ENCODE data around the gene PDE6A.

PDE6A gene

GRCh38 chr5:149924486-149924885 lies 20.1 kb downstream of the PDE6A start:
- no peak for DNase-seq

- no peak for DNase-seq
These were observed 21.6 kb downstream of the PDE6A start for GRCh38 chr5:149922950-149923349.

DNA sequence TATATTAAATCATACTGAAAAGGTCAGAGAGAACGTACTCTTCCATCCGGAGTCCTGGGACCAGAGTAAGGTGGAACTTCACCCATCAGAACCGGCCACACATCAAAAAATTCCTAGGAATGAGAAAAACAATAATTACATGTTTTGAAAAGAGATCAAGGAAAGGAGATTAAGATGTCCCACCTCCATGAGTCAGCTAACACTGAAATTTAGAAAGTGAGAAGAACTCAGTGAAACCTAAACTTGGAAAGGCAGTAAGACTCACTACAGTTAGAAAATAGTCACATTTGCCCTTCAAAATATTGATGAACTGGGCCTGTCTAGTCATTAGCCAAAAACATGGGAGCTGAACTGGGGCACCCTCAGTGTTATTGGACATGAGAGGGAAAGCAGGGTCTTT lies 23.0 kb downstream of the PDE6A start:
- DNase-seq, result no peak

DNA sequence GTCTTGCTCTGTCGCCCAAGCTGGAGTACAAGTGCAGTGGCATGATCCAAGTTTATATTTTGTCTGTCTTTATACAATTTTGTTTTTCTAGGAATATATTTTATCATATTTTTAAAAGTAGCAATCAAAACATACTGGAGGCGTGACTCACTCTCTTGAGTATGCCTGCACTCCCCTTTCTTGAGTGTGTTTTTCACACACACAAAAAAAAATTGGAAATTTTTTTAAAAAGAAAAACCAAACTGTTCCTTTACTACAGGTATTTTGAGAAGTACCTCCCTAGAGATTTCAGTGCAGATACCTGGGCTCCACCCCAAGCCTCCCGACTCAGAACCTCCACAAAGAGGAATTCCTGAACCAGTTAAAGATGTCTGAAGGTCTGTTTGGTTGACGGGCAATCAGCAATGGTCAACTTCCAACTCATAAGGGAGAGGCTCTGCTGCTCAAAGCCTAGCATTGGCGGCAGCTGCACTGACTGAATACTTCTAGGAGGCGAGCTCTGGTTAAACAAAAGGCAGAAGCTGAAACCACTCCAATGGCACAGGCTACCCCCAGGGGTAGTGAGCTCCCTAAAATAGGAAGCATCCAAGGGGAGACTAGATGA lies 27.4 kb downstream of the PDE6A start:
- no peak for DNase-seq

- no peak for DNase-seq
These were observed 28.1 kb downstream of the PDE6A start for GRCh38 chr5:149916334-149917072.

- no peak for DNase-seq
These were observed 29.0 kb downstream of the PDE6A start for GRCh38 chr5:149915392-149916260.

GRCh38 chr5:149913436-149914419 lies 30.9 kb downstream of the PDE6A start:
- DNase-seq, result no peak

- no peak for DNase-seq
These were observed 32.2 kb downstream of the PDE6A start for GRCh38 chr5:149912226-149912871.

DNA sequence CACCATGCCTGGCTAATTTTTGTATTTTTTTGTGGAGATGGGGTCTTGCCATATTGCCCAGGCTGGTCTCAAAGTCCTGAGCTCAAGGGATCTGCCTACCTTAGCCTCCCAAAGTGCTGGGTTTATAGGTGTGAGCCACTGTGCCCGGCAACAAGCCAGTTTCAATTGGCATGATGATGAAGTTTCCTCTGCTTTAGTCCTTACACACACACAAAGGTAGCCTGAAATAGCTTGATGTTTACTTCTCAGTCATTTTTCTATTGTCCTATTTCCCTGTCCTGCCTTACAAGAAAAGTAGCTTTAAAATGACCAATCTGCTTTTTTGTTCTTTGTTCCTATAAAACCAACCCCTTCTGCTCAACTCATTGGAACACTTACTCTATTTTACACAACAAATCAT lies 33.6 kb downstream of the PDE6A start:
- no peak for DNase-seq

DNA sequence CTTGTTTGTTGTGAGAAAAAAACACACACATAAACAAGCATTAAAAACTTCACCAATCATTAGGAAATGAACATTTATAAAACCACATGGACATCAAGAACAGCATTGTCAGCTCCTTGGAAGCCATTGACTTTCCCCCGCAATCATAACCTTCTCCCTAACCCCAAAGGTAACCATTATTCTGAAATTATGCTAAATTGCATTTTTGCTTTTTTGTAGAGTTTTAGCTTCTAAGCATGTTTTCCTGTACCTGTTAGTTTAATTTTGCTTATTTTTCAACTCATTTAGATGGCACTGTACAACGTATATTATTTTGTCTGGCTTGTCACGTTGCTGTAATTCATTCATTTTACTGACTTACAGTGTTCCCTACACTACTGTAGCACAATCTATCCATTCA lies 36.8 kb downstream of the PDE6A start:
- no peak for DNase-seq

DNA sequence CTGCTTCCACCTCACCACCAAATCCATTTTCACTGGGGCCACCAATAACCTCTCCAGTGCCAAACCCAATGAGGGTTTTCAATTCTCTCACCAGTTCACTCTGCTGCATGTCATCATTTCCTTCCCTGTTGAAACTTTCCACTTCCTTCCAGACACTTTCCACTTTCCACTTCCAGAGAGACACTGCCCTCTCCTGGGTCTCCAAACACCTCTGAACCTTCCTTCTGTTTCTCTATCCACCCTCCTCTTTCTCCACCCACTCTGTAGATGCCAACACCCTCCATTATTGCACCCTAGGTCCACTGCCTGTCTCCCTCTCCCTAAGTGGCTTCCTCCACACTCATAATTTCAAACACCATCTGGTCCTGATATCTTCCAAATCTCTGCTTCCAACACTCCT lies 39.6 kb downstream of the PDE6A start:
- no peak for DNase-seq

DNA sequence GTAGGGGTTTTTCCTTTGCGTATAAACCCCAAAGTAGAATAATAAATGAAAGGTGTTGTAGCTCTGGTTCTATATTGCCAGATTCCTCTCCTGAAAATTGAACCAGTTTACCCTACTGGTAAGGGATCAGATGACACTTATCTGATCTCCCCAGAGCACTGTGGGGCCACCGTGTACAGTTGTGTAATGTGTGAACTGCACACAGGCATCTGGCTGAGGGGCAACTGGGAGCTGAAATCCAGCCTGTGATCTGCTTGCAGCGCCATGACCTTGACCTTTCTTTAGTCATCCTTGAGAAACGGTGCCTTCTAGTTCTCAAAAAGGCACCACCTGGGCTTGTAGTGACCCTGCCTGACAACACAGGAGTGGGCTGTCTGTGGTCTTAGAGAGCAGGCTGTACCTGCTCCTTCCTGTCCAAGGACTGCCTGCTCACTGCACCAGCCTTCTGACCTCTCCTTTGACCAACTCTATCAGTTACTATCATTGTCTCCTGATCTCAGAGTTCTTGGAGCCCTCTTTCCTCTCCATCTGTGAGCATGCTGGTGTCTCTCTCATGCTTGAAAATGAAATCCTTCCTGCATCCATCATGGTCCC lies 40.2 kb downstream of the PDE6A start:
- DNase-seq, result no peak

DNA sequence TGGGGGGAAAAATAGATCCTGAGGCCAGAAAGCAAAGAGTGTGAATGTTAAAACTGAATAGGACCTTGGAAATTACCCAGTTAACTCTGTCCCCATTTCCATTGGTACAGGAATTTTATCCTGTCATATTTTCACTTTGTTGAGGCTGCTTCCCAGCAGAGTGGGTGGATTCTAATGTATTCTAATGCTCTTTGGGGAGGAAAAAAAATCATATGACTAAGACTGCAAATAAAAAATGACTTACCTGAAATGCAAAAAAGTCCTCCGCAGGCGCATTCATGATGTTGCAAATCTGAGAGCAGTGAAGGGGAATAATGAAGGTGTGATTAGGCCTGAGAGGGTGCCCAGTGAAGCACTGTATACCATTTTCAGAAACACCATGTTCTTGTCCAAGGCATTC lies 41.2 kb downstream of the PDE6A start:
- DNase-seq, result no peak

DNA sequence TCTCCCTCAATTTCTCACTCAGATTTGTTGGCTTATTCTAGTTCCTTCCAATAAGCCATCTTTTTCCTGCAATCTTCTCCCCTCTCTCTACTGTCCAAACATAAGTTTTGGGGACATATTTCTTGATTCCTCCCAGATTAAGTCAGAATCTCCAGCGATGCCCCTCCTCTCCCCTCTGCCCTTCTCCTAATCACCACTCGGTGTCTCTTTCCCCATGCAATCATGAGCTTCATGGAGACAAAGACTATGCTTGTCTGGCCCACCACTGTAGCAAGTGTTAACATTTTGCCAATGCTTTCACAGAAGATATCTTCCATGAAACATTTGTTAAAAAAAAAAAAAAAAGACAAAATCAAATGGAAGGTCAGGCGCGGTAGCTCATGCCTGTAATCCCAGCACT lies 42.4 kb downstream of the PDE6A start:
- no peak for DNase-seq

- DNase-seq, result no peak
These were observed 43.1 kb downstream of the PDE6A start for GRCh38 chr5:149901511-149901910.

- no peak for DNase-seq
These were observed 44.2 kb downstream of the PDE6A start for GRCh38 chr5:149900390-149900789.

DNA sequence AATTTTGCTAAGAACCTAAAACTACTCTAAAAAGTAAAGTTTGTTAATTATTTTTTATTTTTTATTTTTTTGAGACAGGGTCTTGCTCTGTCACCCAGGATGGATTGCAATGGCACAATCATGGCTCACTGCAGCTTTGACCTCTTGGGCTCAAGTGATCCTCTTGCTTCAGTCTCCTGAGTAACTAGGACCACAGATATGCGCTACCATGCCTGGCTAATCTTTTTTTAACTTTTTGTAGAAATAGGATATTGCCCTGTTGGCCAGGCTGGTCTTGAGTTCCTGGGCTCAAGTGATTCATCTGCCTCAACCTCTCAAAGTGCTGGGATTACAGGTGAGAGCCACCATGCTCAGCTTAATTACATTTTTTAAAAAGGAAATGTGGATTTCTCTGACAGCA lies 45.8 kb downstream of the PDE6A start:
- no peak for DNase-seq

GRCh38 chr5:149895416-149896345 lies 48.9 kb downstream of the PDE6A start:
- DNase-seq, result no peak

GRCh38 chr5:149894237-149894636 lies 50.4 kb downstream of the PDE6A start:
- no peak for DNase-seq

GRCh38 chr5:149893403-149893931 lies 51.1 kb downstream of the PDE6A start:
- DNase-seq, result no peak

Measured in CD4-positive, alpha-beta T cell treated with Interferon alpha-2 for 1 hour (primary cell).